Epithelial cell of esophagus (primary cell): ENCODE measurements around the gene RGS6.

Experiments used
- DNase-seq: peaks from one replicate; pipeline ENCODE4 v3.0.0; 2010; ENCODE audit warnings: low read depth
- H3K4me3 ChIP-seq: 2 replicates; pipeline ENCODE4 v1.5.1; 2011; ENCODE audit warnings: mild to moderate bottlenecking, low read length, control low read depth
- CTCF ChIP-seq: IDR thresholded peaks from 2 replicates; pipeline ENCODE4 v1.5.1; 2011; ENCODE audit warnings: low read depth, mild to moderate bottlenecking, low read length, control low read depth, inconsistent platforms; ENCODE audit not compliant: insufficient read depth; ENCODE audit errors: missing control alignments

Gene RGS6

GRCh38 chr14:72013721-72014345 lies 81.6 kb downstream of the RGS6 start:
- no peak overlapping the region for H3K4me3 ChIP-seq
- DNase-seq = no peak
- TF ChIP-seq CTCF = no peak

DNA sequence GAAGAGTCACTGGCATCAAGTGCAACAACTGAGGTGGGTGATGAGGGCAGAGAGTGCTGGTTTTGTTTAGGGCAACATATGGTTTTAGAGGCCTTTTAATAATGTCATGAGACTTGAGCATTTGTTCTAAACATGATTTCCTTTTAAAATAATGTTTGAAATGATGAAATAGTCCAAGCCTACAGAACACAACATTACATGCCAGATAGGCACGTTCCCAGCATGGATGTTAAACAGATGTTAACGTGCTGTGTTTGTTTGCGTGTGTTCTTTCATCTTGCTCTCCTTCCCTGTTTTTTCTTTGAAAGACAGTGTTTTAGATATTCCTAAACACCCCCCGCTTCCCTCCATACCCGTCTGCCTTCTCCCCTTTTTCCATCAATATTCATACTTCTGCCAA lies 82.3 kb downstream of the RGS6 start:
- no peak for DNase-seq
- TF ChIP-seq CTCF = no peak
- no peak overlapping the region for H3K4me3 ChIP-seq

DNA sequence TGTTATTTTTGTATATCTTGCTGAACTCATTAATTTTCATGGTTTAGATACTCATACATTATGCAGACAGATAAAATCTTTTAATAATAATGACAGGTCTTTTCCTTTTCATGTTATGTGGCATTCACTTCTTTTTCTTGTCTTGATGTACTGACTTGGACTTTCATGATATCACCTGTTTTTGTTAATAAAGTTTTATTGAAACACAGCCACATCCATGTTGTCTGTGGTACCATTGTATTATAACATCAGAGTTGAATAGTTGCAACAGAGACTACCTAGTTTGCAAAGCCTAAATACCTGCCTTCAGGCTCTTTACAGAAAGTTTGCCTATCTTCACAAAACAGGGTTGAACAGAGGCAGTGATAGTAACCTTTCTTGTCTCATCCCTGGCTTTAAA lies 85.1 kb downstream of the RGS6 start:
- TF ChIP-seq CTCF = no peak
- no peak overlapping the region for H3K4me3 ChIP-seq
- DNase-seq = no peak

DNA sequence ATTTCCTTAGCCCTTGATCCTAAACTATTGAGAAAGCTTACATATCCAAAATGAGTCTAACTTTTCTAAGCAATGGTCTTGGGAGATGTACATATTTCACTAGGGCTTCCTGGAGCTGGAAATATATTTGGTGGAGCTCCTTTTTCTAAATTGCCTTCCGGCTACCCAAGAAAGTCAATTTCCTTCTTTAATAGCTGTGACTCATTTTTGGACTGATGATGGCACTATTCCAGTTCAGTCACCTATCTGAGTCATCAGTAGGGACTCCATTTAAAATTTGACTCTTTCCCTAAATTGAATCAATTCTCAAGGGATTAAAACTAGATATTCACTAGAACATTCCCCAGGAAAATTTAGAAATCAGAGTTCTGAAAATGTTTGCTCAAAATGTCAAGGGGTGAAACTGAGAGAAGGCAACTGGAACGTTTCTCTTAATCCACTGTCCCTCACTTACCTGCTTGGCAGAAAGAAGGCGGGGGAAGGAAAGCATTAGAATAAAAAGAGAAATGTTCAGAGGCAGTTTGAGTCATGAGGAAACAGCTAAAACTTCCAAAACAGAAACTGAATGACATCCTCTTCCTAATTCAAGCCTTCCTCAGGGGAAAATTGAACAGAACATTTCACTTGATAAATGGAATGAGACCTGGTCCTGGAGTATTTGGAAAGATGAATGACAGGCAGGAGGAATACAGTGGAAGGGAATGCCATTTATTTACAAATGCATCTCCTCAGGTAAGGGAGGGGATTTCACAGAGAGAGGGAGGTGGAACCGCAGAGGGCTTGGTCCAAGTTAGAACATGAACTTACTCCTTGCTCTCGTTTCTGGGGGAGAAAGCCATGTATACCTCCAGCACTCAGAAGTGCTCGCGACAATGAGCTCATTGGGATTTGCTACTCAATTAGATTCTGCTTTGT lies 91.2 kb downstream of the RGS6 start:
- DNase-seq = peak; percentile 65
- H3K4me3 ChIP-seq = no peak overlapping the region
- no peak for TF ChIP-seq CTCF

DNA sequence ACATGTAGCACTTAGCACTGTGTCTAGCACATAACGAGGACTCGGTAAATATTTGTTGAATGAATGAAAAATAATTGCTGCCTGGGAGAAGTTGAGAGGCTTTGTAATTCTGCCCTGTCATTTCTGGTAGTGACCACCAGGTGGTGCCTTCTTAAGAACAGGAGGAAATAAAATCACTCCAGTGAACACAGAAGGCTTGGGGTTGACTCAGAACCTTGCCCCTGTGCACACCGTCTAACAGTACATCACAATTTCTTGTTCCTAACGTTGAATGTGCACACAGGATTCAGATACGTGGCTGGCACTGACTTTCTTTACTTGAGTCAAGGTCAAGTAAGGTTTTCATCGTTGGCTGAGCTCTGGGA lies 91.8 kb downstream of the RGS6 start:
- DNase-seq = peak; percentile 47
- TF ChIP-seq CTCF = peak; percentile 38
- H3K4me3 ChIP-seq = no peak overlapping the region

- no peak overlapping the region for H3K4me3 ChIP-seq
- TF ChIP-seq CTCF = no peak
- DNase-seq = no peak
These were observed 92.3 kb downstream of the RGS6 start for GRCh38 chr14:72024504-72024903.
